Measurements from ENCODE around the gene PET117. TPM values are rescaled to one million over a fixed set of nuclear protein-coding genes. Genes with fewer than 3 reads are reported as not detected.

The PET117 gene
- total RNA-seq, 1 donor from 2014 or later = 6.1 TPM

- intact Hi-C loops (cut with DNase I) = no loop called here
- TF ChIP-seq, protein P1, sequence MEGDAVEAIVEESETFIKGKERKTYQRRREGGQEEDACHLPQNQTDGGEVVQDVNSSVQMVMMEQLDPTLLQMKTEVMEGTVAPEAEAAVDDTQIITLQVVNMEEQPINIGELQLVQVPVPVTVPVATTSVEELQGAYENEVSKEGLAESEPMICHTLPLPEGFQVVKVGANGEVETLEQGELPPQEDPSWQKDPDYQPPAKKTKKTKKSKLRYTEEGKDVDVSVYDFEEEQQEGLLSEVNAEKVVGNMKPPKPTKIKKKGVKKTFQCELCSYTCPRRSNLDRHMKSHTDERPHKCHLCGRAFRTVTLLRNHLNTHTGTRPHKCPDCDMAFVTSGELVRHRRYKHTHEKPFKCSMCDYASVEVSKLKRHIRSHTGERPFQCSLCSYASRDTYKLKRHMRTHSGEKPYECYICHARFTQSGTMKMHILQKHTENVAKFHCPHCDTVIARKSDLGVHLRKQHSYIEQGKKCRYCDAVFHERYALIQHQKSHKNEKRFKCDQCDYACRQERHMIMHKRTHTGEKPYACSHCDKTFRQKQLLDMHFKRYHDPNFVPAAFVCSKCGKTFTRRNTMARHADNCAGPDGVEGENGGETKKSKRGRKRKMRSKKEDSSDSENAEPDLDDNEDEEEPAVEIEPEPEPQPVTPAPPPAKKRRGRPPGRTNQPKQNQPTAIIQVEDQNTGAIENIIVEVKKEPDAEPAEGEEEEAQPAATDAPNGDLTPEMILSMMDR (IDR thresholded peaks at IDR 0.05) = no peak
- TF ChIP-seq POLR2A (IDR thresholded peaks at IDR 0.05) (no peak), POLR2AphosphoS5 (IDR thresholded peaks at IDR 0.05; ENCODE audit: insufficient read depth in 1 of 2, low read depth in 1 of 2) (no peak)
- peak overlapping the region; percentile 85 for H3K27ac ChIP-seq
- no peaks in the 10 kb centered on the region for H3K36me3 ChIP-seq
- peak overlapping the region; percentile 82 to 88 for H3K4me3 ChIP-seq
- DNase-seq (ENCODE audit: extremely low spot score in 2 of 2) = no peak
- no peaks in the 10 kb centered on the region for H3K27me3 ChIP-seq
- peaks cover 33% of the 10 kb centered on the region for H3K4me1 ChIP-seq
- H3K9me3 ChIP-seq = no peaks in the 10 kb centered on the region
Observed at GRCh38 chr20:18138266-18138582, 561 bp downstream of the PET117 start.

- DNase-seq (ENCODE audit: extremely low spot score in 2 of 2) = no peak
- Histone ChIP-seq H3K27me3 (no peaks in the 10 kb centered on the region), H3K4me3 (peak overlapping the region; percentile 82 to 88), H3K36me3 (no peaks in the 10 kb centered on the region), H3K4me1 (peaks cover 33% of the 10 kb centered on the region), H3K27ac (peak overlapping the region; percentile 85), H3K9me3 (no peaks in the 10 kb centered on the region)
- intact Hi-C loops (cut with DNase I) = no loop called here
- TF ChIP-seq POLR2AphosphoS5 (IDR thresholded peaks at IDR 0.05; ENCODE audit: insufficient read depth in 1 of 2, low read depth in 1 of 2) = no peak
- TF ChIP-seq, protein P1 (IDR thresholded peaks at IDR 0.05) = no peak
- no peak for TF ChIP-seq POLR2A (IDR thresholded peaks at IDR 0.05)
Observed at GRCh38 chr20:18138639-18139583, 1.2 kb downstream of the PET117 start.

- Histone ChIP-seq H3K4me1 (peaks cover 33% of the 10 kb centered on the region), H3K9me3 (no peaks in the 10 kb centered on the region), H3K36me3 (no peaks in the 10 kb centered on the region), H3K27ac (no peak overlapping the region), H3K27me3 (no peaks in the 10 kb centered on the region), H3K4me3 (no peak overlapping the region)
- TF ChIP-seq, protein P1 (IDR thresholded peaks at IDR 0.05) = no peak
- TF ChIP-seq POLR2A (IDR thresholded peaks at IDR 0.05) (no peak), POLR2AphosphoS5 (IDR thresholded peaks at IDR 0.05; ENCODE audit: insufficient read depth in 1 of 2, low read depth in 1 of 2) (no peak)
- no peak for DNase-seq (ENCODE audit: extremely low spot score in 2 of 2)
- intact Hi-C loops (cut with DNase I) = no loop called here
Observed at GRCh38 chr20:18139832-18140231, 2.2 kb downstream of the PET117 start.

GRCh38 chr20:18144541-18145099 lies 7.0 kb downstream of the PET117 start:
- H3K27ac ChIP-seq = no peak overlapping the region
- intact Hi-C loops (cut with DNase I) = no loop called here
- DNase-seq (ENCODE audit: extremely low spot score in 2 of 2) = no peak
- TF ChIP-seq POLR2AphosphoS5 (IDR thresholded peaks at IDR 0.05; ENCODE audit: insufficient read depth in 1 of 2, low read depth in 1 of 2) (no peak), POLR2A (IDR thresholded peaks at IDR 0.05) (no peak)
- TF ChIP-seq, protein P1 (IDR thresholded peaks at IDR 0.05) = no peak
- H3K27me3 ChIP-seq = no peaks in the 10 kb centered on the region
- no peaks in the 10 kb centered on the region for H3K9me3 ChIP-seq
- H3K36me3 ChIP-seq = no peaks in the 10 kb centered on the region
- peaks cover 18% of the 10 kb centered on the region for H3K4me1 ChIP-seq
- no peak overlapping the region for H3K4me3 ChIP-seq

DNA sequence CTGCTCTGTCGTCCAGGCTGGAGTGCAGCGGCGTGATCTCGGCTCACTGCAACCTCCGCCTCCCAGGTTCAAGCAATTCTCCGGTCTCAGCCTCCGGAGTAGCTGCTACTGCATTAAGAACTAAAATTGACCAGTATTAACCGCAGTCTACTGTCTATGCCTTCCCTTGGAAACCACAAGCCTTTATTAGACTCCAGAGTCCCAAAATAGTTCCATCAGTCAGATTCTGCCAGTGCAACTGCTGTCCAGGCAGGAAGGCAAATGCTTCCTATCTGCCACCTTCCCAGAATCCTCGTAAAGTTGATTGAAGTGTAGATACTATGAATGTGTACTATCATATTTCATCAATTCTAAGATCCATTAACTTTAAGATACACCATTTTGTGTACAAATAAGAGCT lies 16.7 kb downstream of the PET117 start:
- no peaks in the 10 kb centered on the region for H3K4me1 ChIP-seq
- no peak for DNase-seq (ENCODE audit: extremely low spot score in 2 of 2)
- H3K36me3 ChIP-seq = peaks cover 0 to 44% of the 10 kb centered on the region in 2 donors

More for the DNA sequence above, 16.7 kb downstream of the PET117 start:
- intact Hi-C loops (cut with DNase I) = no loop called here
- TF ChIP-seq POLR2AphosphoS5 (IDR thresholded peaks at IDR 0.05; ENCODE audit: insufficient read depth in 1 of 2, low read depth in 1 of 2) (no peak), POLR2A (IDR thresholded peaks at IDR 0.05) (no peak)
- TF ChIP-seq, protein P1 (IDR thresholded peaks at IDR 0.05) = no peak
- Histone ChIP-seq H3K4me3 (no peak overlapping the region), H3K9me3 (no peaks in the 10 kb centered on the region), H3K27me3 (no peaks in the 10 kb centered on the region), H3K27ac (no peak overlapping the region)
